HUES64 (cell line): ENCODE results near the gene TUBGCP6.

Experiments
- H3K27ac ChIP-seq: 2 replicates; pipeline ENCODE4 v1.7.0; 2013; ENCODE audit warnings: low read depth, low read length, inconsistent platforms
- H3K27me3 ChIP-seq: 2 replicates; pipeline ENCODE4 v1.6.1; 2013; ENCODE audit warnings: mild to moderate bottlenecking, low read length; ENCODE audit not compliant: insufficient read depth
- H3K36me3 ChIP-seq: 2 replicates; pipeline ENCODE4 v1.6.1; 2013; ENCODE audit warnings: mild to moderate bottlenecking, low read length; ENCODE audit not compliant: insufficient read depth
- H3K4me1 ChIP-seq: 2 replicates; pipeline ENCODE4 v1.6.1; 2013; ENCODE audit warnings: mild to moderate bottlenecking, low read length, moderate library complexity; ENCODE audit not compliant: insufficient read depth
- H3K4me3 ChIP-seq: 2 replicates; pipeline ENCODE4 v1.5.1; 2013; ENCODE audit warnings: mild to moderate bottlenecking, low read length, moderate library complexity
- H3K9ac ChIP-seq: 2 replicates; pipeline ENCODE4 v1.6.1; 2013; ENCODE audit warnings: mild to moderate bottlenecking, low read depth, low read length
- H3K9me3 ChIP-seq: 2 replicates; pipeline ENCODE4 v1.6.1; 2013; ENCODE audit warnings: low read depth, low read length; ENCODE audit not compliant: insufficient read depth
- WGBS: fragments of 150-250, 120-280 bp; methylation state at CpG from one replicate; pipeline ENCODE4 v1.1.7; 2013; ENCODE audit warnings: missing lambda C conversion rate; 5-methylcytosine and 5-hydroxymethylcytosine counted together

TUBGCP6 gene

DNA sequence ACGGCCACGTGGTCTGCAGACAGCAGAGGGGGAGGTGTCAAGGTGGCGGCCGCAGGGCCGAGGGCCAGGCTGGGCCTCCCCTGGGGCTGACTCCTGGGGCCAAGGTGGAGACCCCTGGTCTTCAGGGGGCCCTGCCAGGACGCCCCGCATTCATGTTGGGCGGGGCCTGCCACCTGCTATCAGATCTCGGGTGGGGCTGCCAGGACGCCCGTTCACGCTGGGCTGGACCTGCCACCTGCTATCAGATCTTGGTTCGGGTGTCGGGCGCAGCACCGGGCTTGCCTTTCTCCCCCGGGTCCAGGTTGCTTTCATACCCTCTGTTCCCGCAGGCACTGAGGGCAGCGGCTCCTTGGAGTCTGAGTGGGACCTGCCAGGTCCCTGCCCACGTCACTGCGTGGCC, 41.5 kb upstream of the TUBGCP6 start:
- 94% methylated on average over 21 of the region's 21 CpGs for WGBS
- Histone ChIP-seq H3K4me3 (no peak overlapping the region), H3K9me3 (no peaks in the 10 kb centered on the region), H3K36me3 (peaks cover 56% of the 10 kb centered on the region), H3K9ac (no peak overlapping the region), H3K27me3 (no peaks in the 10 kb centered on the region), H3K27ac (no peak overlapping the region), H3K4me1 (no peaks in the 10 kb centered on the region)

DNA sequence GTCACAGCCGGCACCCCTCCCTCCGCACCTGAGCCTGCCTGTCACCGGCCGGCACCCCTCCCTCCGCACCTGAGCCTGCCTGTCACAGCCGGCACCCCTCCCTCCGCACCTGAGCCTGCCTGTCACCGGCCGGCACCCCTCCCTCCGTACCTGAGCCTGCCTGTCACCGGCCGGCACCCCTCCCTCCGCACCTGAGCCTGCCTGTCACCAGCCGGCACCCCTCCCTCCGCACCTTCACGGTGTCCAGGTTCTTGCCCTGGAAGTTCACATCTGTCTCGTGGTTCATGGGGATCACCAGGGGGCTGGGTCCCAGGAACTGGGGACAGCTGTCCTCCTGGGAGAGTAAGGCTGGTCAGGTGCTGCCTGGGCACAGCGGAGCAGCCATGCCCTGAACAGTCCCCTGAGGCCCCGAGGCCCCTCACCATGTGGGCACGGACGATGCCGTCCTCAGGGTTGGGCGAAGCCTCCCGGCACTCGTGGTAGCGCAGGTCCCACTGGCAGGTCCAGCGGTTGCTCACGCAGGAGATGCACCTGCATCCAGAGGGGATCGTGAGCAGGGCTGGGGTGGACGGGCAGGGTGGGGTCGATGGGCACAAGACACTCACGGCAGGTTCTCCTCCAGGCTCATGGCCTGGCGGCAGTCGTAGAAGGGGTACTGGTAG, 40.9 kb upstream of the TUBGCP6 start:
- Histone ChIP-seq H3K4me3 (no peak overlapping the region), H3K27me3 (no peaks in the 10 kb centered on the region), H3K4me1 (no peaks in the 10 kb centered on the region), H3K9me3 (no peaks in the 10 kb centered on the region), H3K27ac (no peak overlapping the region), H3K9ac (no peak overlapping the region), H3K36me3 (peaks cover 62% of the 10 kb centered on the region)
- WGBS: 96% methylated on average over 28 of the region's 34 CpGs

GRCh38 chr22:50284479-50284878, 39.7 kb upstream of the TUBGCP6 start:
- no peak overlapping the region for H3K4me3 ChIP-seq
- no peak overlapping the region for H3K27ac ChIP-seq
- H3K9me3 ChIP-seq: no peaks in the 10 kb centered on the region
- peaks cover 63% of the 10 kb centered on the region for H3K36me3 ChIP-seq
- H3K27me3 ChIP-seq: no peaks in the 10 kb centered on the region
- no peaks in the 10 kb centered on the region for H3K4me1 ChIP-seq
- 91% methylated on average over 13 of the region's 13 CpGs for WGBS
- no peak overlapping the region for H3K9ac ChIP-seq

DNA sequence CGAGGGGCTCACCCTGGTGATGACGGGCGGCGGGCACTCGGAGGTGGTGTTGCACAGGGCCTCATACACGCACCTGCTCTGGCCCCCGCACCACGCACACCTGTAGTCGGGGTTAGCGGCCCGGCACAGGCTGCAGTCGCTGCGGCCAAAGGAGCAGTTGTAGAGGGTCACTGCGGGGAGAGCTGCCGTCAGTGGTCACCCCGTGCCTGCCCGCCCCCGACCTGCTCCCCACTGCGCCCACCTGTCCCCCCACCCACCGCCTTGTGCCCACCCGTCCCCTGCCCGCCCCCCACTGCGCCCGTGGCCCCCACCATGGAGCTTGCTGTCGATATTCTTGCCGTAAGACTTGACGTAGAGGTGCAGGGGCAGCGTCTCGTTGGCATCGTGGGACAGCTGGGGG, 39.0 kb upstream of the TUBGCP6 start:
- Histone ChIP-seq H3K4me1 (no peaks in the 10 kb centered on the region), H3K9me3 (no peaks in the 10 kb centered on the region), H3K9ac (no peak overlapping the region), H3K27ac (no peak overlapping the region), H3K27me3 (no peaks in the 10 kb centered on the region), H3K36me3 (peaks cover 63% of the 10 kb centered on the region), H3K4me3 (no peak overlapping the region)
- WGBS: 96% methylated on average over 30 of the region's 30 CpGs

DNA sequence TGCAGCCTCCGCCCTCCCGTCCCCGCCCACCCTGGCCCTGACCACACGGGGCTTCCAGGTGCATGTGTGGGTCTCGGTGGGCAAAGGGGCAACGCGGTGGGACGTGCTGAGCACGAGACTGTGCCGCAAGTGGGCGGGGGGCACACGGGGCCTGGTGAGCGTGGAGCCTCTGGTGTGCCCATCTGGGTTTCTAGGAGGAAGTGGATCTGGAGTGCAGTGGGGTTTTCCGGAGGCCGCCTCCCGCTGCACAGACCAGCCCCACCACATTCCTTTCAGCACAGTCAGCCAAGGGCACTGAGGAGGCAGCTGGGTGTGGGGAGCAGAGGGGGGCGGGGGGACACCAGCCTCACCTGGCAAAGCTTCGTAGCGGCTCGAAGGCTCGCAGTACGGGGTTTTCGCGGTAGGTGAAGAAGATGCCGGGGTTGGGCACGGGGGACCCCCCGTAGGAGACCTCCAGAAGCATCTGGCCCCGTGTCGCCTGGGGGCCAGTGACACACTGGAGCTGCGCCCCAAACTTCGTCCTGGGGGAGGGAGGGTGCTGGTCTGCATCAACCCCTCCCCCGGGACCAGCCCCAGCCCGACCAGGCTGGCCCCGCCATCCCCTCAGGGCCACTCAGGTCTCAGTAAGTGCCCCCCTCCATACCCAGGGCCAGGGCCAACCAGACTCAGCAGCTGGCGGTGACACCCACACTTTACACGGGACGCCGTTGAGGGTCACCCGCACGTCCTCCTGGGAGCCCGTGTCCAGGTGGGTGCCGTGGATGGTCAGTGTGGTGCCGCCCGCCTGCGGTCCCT, 37.7 kb upstream of the TUBGCP6 start:
- no peak overlapping the region for H3K27ac ChIP-seq
- no peak overlapping the region for H3K4me3 ChIP-seq
- H3K9ac ChIP-seq: no peak overlapping the region
- no peaks in the 10 kb centered on the region for H3K9me3 ChIP-seq
- H3K27me3 ChIP-seq: no peaks in the 10 kb centered on the region
- 96% methylated on average over 45 of the region's 45 CpGs for WGBS
- H3K36me3 ChIP-seq: peaks cover 69% of the 10 kb centered on the region
- no peaks in the 10 kb centered on the region for H3K4me1 ChIP-seq

- H3K4me3 ChIP-seq: no peak overlapping the region
- WGBS: 95% methylated on average over 25 of the region's 25 CpGs
- no peak overlapping the region for H3K9ac ChIP-seq
- H3K9me3 ChIP-seq: no peaks in the 10 kb centered on the region
- no peak overlapping the region for H3K27ac ChIP-seq
- H3K27me3 ChIP-seq: no peaks in the 10 kb centered on the region
- H3K4me1 ChIP-seq: no peaks in the 10 kb centered on the region
- peaks cover 75% of the 10 kb centered on the region for H3K36me3 ChIP-seq
These were observed 37.1 kb upstream of the TUBGCP6 start for GRCh38 chr22:50281957-50282356.

GRCh38 chr22:50281384-50281760, 36.5 kb upstream of the TUBGCP6 start:
- Histone ChIP-seq H3K9ac (no peak overlapping the region), H3K4me3 (no peak overlapping the region), H3K4me1 (no peaks in the 10 kb centered on the region), H3K27ac (no peak overlapping the region), H3K27me3 (no peaks in the 10 kb centered on the region), H3K9me3 (0 out of 2 replicates have a peak, but pooled peaks cover 5% of the 10 kb centered on the region), H3K36me3 (peaks cover 77% of the 10 kb centered on the region)
- 97% methylated on average over 36 of the region's 36 CpGs for WGBS

DNA sequence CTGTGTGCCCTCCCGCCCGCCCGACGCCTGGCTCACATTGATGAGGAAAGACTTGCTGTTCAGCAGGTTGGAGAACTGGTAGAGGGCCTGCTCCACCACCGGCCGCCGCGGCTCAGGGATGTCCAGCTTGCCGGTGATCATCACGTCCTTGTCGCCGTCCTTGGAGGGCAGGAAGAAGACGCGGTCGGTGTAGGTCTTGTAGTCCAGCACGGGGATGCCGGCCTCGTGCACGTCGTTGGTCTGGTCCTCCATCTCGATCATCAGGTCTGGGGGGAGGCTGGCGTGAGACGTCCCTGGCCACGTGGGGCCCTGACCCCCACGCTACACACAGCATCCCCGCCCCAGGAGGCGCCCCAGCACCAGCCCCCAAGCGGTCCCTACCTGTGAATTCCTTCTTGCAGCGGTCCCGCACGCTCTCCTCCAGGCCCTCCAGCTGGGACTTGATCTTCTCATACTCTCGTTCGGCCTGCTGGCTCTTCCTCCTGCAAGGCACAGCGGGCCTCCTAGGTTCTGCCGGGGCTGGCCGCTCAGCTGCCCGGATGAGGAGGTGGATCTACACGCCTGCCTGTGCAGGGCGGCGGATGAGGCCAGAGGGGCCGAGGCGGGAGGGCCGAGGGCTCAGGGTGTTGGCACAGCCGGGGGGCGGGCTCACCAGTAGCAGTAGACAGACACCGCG, 36.0 kb upstream of the TUBGCP6 start:
- 97% methylated on average over 47 of the region's 47 CpGs for WGBS
- H3K27me3 ChIP-seq: no peaks in the 10 kb centered on the region
- no peak overlapping the region for H3K9ac ChIP-seq
- H3K27ac ChIP-seq: no peak overlapping the region
- no peaks in the 10 kb centered on the region for H3K4me1 ChIP-seq
- no peak overlapping the region for H3K4me3 ChIP-seq
- H3K9me3 ChIP-seq: 0 out of 2 replicates have a peak, but pooled peaks cover 7% of the 10 kb centered on the region
- H3K36me3 ChIP-seq: peaks cover 76% of the 10 kb centered on the region

- Histone ChIP-seq H3K4me3 (no peak overlapping the region), H3K27ac (no peak overlapping the region), H3K9ac (no peak overlapping the region), H3K9me3 (0 out of 2 replicates have a peak, but pooled peaks cover 7% of the 10 kb centered on the region), H3K36me3 (peaks cover 80% of the 10 kb centered on the region), H3K27me3 (no peaks in the 10 kb centered on the region), H3K4me1 (no peaks in the 10 kb centered on the region)
- 96% methylated on average over 38 of the region's 38 CpGs for WGBS
These were observed 35.3 kb upstream of the TUBGCP6 start for GRCh38 chr22:50280022-50280707.

- 94% methylated on average over 30 of the region's 30 CpGs for WGBS
- H3K36me3 ChIP-seq: peaks cover 83% of the 10 kb centered on the region
- no peak overlapping the region for H3K4me3 ChIP-seq
- no peaks in the 10 kb centered on the region for H3K4me1 ChIP-seq
- 0 out of 2 replicates have a peak, but pooled peaks cover 7% of the 10 kb centered on the region for H3K9me3 ChIP-seq
- no peaks in the 10 kb centered on the region for H3K27me3 ChIP-seq
- no peak overlapping the region for H3K9ac ChIP-seq
- H3K27ac ChIP-seq: no peak overlapping the region
These were observed 34.3 kb upstream of the TUBGCP6 start for GRCh38 chr22:50278956-50279619.
